Right lobe of liver (tissue), 4 donors: ENCODE data around the gene DUOX2.

Experiments
- POLR2A ChIP-seq: fragments of 450-650 bp; IDR thresholded peaks from one replicate; pipeline ENCODE4 v1.6.1; 2017; ENCODE audit warnings: antibody characterized with exemption, mild to moderate bottlenecking
- TF ChIP-seq, protein P1 (sequence below), 4 donors: fragments of 200-600 bp in 3 of 4; fragments of 450-650 bp in 1 of 4; IDR thresholded peaks; one replicate each; pipeline versions ENCODE4 v1.5.1 to v1.8.0; 2016 to 2022; ENCODE audit warnings: antibody characterized with exemption in 4 of 4, mild to moderate bottlenecking in 2 of 4
- donor health status: DM: no; HTN: no; CAD: no.
- donor health status: DM: no; HTN: no; CAD: no.
- donor health status: DM: no; HTN: yes; CAD: no.

DNA sequence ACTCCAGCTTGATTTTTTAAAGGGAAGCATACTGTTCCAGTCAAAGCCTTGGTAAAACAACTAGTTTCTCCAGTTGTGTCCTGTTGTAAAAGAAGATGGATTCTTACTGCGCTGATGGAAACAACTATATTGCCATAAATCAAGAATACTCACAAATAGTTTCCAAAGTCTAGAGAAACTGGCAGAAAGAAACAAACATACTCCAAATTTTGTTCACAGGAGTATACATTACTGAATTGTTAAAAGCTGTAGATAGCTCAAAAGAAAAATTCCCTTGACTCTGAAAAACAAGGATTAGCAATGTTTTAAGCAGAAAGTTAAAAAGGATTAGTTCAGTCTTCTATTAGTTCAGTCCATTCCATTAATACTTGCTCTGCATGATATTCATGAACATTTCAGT lies 63.4 kb downstream of the DUOX2 start:
- TF ChIP-seq, protein P1, sequence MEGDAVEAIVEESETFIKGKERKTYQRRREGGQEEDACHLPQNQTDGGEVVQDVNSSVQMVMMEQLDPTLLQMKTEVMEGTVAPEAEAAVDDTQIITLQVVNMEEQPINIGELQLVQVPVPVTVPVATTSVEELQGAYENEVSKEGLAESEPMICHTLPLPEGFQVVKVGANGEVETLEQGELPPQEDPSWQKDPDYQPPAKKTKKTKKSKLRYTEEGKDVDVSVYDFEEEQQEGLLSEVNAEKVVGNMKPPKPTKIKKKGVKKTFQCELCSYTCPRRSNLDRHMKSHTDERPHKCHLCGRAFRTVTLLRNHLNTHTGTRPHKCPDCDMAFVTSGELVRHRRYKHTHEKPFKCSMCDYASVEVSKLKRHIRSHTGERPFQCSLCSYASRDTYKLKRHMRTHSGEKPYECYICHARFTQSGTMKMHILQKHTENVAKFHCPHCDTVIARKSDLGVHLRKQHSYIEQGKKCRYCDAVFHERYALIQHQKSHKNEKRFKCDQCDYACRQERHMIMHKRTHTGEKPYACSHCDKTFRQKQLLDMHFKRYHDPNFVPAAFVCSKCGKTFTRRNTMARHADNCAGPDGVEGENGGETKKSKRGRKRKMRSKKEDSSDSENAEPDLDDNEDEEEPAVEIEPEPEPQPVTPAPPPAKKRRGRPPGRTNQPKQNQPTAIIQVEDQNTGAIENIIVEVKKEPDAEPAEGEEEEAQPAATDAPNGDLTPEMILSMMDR (IDR thresholded peaks at IDR 0.05), result no peak
- TF ChIP-seq POLR2A, result no peak
